GM18867 (cell line): ENCODE results near the gene DLGAP4.

Source experiments
- ATAC-seq: cut with Tn5 transposase; IDR thresholded peaks from one replicate; pipeline ENCODE4 v1.9.1; 2021; ENCODE audit warnings: mild to moderate bottlenecking, moderate library complexity; ENCODE audit not compliant: unreplicated experiment

DLGAP4 gene

DNA sequence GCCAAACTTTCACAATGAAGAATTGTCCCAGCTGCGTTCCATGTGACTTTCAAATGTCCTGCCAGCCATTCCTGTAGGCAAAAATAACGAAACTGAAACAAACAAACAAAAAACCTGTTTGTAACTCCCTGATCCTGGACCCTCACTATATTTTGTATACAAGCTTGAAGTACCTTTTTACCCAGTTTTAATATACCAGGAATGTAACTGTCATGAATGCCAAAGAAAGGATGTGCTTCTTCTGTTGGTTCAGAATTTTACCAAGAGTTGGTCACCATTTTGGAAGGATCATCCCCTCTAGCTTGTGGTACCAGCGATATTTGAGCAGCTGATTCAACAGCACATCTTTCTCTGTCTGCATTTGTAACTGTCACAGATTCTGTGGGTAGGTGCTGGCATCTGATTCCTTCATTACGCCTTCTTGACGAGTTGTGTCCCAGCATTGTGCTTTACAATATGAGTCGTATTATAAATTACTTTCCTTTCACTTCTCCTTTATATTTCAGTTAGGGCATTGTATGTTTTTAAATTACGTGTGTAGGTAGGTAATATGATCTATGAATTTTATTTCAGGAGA lies 93.9 kb downstream of the DLGAP4 start:
- ATAC-seq, result no peak

DNA sequence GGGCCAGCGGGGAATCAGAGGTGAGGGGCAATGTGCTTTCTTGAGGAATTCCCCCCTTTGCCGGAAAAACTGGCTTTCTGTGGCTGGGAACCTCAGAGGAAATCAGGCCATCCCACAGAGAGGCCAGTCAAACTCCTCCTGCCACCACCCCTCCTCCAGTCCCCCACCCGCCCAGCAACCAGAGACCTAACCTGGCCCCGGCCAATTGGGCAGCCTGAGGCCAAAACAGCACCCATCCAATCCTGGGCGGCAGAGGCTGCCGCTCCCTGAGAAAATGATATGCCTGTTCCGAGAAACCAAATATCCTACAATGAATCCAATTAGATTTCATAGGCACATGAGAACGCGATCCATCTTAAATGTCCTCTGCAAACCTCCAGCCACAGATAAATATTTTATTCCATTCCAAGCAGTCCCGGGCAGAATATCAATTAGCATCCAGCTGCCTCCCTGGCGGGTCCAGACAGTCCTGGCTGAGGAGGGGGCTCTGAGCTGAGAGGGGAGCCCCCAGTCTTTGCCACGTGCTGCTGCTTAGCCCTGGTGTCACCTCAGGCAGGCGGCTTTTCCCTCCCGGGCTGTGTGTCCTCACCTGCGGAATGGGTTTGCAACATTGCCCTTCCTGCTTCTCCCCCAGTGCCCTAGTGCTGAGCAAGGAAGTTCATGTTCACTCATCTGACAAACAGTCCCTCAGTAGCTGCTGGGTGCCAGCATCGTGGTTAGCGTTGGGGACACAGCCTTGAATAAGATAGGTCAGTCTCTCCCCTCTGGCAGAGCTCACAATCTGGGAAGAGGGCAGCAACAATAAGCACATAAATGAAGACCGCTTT lies 95.0 kb downstream of the DLGAP4 start:
- ATAC-seq, result no peak

DNA sequence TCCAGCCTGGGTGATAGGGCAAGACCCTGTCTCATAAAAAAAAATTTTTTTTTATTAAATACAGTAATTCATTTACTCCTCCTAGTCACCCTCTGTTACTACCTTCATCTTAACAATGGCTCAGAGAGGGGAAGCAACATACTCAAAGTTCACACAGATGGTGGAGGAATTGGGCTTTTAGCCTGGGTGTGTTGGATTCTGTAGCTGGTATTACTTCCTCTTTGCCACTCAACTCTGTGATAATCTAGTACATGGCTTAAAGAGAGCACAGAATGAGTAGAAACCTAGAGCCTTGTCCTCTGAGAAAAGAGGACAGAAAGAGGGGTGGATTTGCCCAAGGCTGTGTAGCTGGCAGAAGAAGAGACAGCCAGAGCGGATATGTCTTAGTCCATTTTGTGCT lies 96.6 kb downstream of the DLGAP4 start:
- no peak for ATAC-seq

DNA sequence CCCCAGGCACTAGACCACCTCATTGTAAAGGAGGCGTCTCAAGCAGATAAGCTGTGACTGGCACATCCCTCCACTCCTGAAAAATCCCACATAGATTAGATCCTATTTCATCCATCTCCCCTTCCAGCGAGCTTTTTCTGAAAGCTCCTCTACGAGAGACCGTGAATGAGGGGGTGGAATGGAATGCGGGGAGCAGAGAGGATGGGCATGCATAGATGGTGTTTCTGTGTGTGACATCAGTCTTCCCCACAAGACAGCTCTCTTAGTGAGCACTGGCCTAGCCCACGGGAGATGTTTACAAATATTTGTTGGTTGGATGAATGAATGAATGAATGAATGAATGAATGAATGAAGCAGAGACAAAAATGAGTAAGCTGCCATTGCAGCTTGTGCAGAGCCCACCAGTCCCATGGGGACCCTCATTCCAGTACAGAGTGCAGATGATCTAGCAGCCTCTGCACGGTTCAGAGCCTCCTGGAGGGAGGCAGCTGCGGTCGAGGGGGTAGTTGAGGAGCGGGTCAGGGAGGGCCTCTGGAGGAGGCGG lies 98.4 kb downstream of the DLGAP4 start:
- ATAC-seq, result no peak

DNA sequence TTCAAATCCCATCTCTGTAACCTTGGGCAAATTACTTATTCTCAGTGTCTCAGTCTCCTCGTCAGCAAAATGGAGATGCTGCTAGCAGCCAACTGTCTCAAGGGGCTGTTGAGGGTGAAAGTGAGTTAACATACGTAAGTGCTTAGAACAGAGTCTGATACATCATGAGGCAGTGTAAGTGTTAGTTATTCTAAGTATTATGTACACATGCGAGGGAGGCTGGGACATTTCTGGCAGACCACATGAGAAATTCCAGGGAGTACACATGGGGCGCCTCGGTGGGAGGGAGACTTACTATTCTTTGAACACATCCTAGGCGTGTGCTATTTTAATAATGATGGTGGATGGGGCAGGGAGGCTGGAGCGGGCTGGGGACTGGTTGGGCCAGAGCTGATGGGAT lies 99.1 kb downstream of the DLGAP4 start:
- ATAC-seq, result no peak

DNA sequence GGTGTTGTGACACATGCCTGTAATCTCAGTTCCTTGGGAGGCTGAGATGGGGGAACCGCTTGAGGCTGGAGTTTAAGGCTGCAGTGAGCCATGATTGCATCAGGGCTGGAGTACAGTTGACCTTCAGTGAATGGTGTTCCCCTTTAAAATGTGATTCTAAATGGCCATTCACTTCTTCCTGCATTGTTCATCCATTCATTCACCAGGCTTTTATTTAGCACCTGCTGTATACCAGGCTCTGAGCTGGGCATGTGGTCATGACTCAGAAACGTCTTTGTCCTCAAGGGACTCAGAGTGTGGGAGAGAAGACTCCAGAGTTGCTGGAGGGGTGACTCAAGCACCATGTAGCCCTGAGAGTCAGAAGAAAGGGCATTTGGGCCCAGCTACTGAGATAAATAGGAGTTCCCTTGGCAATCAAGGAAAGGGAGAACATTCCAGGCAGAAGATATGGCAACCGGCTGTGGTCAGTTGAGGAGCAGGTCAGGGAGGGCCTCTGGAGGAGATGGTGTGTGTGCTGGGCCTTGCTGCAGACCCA lies 101.1 kb downstream of the DLGAP4 start:
- no peak for ATAC-seq

DNA sequence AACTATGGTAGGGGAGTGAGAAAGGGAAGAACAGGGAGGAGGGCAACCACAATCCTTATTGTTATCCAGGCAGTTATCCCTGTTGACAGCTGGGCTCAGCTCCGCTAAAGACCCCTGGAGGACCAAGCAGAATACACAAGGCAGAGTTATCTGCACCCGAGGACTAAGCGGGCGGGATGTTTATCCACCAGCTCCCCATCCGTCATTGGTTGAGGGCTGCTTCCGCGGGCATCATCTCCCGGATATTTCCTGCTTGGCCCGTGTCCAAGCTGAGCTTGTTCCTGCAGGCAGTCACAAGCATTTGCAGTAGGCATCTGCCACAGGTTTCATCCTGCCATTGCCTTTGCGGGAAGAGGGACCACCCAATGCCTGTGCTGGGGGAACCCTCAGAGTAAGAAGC lies 102.1 kb downstream of the DLGAP4 start:
- no peak for ATAC-seq

DNA sequence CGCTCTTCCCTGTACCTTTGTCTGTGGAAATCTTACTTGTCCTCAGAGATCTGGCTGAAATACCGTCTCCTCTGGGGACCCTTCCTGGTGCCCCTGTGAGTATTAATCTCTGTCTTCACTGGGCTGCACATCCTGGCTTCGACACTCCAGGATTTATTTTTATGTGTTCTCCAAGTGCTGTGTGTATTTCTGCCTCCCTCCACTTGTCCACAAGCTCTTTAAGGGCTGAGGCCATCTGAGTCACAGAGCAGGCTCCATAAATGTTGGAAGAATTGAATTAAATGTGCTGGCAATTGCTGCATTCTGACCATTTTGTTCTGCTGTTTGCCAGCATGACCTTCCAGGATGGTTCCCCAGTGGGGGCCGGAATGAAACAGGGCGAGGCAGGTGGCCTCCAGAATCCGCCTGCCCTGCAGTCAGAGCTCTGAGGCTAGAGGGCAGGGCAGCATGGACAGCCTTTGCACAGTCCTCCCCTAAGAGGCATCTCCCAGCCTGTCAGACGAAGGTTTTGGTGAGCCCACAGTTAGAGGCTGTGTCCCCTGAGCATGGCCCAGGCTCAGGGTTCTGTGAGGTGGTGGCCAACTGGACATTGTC lies 105.8 kb downstream of the DLGAP4 start:
- no peak for ATAC-seq

DNA sequence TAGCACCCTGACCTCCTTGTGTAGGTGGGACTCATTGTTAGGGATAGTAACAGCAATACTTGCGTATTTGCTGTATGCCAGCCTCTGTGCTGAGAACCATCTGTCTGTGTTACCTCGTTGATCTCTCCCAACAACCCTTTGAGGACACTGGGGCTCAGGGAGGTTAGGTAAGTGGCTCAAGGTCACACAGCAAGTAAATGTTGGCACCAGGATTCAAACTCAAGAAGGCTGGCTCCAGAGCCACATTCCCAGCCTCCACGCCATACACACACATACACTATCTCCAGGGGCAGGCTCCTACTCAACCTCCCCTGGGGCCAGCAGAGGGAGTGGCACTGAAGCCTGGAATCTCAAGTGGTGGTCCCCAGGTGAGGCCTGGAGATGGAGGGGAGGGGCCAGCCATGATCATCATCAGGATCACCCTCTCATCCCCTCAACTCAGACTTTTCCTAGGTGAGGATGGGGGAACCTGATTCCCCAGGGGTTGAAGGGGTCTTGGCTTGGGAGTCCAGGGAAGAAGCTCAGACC lies 109.4 kb downstream of the DLGAP4 start:
- no peak for ATAC-seq

DNA sequence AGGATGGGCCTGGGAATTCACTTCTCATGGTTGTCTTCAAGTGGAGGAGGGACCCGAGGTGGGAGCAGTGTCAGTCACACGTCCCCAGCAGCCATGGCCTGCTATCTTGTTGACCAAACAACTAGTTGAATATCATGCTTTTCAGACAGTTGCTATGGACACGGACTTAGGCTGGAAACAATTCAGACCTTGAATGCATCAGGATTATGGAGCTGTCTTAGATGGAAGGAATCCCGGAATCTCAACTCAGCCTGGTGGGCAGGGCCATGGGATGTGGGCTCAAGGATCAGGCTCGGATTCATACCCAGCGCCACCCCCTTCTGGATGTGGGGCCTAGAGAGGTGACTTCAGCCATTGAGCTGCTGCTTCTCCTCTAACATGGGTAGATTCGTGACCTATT lies 112.6 kb downstream of the DLGAP4 start:
- ATAC-seq, result no peak

DNA sequence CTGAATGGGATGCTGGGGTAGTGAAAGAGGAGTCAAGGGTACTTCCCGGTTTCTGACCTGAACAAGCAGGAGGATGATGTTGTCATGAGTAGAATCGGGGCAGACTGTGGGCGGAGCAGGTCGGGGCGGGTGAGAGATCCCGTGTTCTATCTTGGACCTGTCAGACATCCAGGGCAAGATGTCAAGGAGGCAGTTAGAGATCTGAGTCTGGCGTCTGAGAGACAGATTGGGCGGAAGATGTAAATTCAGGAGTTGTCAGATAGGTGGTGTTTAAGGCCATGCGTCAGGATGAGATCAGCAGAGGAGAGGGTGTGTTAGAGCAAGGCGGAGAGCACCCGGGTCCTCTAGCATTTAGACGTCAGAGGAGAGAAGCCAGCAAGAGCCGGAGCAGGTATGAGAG lies 115.5 kb downstream of the DLGAP4 start:
- ATAC-seq, result no peak

DNA sequence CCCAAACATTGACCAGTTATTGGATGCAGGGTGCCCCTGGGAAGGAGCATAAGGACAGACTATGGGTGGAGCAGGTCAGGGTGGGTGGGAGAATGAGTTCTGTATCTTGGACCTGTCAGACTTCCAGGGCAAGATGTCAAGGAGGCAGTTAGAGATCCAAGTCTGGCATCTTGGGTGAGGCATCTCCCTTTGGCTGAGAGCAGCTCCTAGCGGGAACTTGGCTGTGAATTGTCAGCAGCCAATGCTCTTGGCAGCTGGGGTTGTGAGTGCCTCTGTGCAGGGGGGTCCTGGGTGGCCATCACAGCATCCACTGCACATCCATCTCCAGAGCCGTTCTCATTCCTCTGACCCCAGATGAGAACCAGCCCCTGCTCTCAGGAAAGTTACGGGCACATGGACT lies 118.2 kb downstream of the DLGAP4 start:
- ATAC-seq, result no peak

DNA sequence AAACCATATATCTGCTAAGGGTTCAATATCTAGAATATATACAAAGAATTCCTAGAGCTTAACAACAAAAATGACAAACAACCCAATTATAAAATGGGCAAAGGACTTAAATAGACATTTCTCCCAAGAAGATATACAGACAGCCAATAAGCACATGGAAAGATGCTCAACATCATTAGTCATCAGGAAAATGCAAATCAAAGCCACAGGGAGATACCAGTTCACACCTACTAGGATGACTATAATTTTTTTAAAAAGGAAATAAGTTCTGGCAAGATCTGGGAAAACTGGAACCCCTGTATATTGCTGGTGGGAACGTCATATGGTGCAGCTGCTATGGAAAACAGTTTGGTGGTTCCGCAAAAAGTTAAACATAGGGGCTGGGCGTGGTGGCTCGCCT lies 119.0 kb downstream of the DLGAP4 start:
- ATAC-seq, result no peak

DNA sequence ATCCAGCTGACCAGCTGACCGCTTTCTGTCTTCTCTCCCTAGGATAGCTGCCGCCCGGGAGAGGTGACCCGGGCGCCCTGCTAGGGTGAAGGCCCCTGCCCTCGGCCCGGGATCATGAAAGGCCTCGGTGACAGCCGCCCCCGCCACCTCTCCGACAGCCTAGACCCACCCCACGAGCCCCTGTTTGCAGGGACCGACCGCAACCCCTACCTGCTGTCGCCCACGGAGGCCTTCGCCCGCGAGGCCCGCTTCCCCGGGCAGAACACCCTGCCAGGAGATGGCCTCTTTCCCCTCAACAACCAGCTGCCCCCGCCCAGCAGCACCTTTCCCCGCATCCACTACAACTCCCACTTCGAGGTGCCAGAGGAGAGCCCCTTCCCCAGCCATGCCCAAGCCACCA lies 125.5 kb downstream of the DLGAP4 start:
- no peak for ATAC-seq

DNA sequence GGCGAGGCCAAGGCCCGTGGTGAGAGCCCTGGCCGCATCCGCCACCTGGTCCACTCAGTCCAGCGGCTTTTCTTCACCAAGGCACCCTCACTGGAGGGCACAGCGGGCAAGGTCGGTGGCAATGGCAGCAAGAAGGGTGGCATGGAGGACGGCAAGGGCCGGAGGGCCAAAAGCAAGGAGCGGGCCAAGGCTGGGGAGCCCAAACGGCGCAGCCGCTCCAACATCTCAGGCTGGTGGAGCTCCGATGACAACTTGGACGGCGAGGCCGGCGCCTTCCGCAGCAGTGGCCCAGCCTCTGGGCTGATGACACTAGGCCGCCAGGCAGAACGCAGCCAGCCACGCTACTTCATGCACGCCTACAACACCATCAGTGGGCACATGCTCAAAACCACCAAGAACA lies 126.0 kb downstream of the DLGAP4 start:
- no peak for ATAC-seq

DNA sequence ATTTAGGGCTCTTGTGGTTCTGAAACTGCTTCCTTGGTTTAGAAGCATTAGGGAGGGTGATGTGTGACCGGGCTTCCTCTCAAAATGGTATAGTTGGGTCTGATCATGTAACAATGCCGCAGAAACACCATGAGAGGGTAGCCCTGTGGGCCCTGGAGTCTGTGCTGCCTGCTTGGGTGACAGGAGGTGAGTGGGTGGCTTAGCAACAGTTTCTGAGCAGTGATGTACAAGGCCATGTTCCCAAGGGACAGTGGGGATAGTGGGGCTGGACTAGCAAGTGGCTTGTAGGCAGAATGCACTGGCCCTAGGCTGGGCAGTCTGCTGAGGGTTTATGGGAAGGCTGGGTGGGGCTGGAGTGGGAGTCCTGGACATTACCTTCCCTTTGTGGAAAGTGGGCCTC lies 128.2 kb downstream of the DLGAP4 start:
- no peak for ATAC-seq

DNA sequence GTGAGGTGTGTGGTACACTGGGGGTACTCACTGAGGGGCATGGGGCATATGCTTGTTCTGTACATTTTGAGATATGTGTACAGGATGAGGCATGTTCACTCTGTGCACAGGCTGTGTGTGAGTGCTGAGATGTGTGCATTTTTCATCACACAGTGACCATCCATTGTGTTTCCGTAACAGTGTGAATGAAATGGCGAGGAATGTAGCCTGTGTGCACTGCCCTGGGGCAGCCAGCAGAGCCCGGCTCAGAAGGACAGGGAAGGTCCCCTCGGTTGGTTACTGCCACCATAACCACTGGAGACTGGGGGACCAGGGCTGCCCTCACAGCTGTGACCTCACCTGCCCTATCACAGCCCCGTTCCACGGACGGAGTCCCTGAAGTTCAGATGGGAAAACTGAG lies 129.0 kb downstream of the DLGAP4 start:
- ATAC-seq, result no peak

DNA sequence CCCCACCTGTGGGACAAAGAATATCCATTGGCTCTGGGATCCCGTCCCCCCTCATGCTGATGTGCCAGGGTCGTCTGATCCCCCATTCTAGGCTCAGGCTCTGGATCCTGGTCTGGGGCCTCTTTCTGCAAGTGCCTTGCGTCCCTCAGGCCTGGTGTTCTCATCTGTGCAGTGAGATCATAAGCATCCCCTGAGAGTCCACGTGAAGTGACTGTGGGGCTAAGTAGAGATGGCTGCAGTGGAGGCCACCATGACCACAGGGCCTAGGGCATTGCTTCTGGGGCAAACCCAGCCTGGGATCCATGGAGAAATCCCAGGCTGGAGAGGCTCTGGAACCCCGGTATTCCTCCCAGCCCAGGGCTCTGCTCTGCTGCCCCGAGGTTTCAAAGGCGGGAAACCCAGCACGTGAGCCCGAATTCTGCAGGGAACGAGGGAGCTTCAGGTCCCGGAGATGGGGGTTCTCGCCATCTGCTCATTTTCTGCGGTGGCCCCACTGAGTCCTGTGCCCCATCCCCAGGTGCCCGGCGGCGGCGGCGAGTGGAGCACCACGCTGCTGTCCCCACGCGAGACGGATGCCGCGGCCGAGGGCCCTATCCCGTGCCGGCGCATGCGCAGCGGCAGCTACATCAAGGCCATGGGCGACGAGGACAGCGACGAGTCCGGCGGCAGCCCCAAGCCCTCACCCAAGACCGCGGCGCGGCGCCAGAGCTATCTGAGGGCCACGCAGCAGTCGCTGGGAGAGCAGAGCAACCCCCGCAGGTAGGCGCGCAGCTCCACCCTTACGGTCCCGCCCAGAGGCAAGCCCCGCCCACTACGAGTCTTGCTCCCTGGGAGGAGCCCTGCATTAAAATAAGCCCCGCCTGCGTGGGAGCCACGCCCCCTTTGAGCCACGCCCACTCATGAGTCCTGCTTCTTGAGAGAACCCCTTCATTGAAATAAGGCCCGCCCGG lies 129.7 kb downstream of the DLGAP4 start:
- ATAC-seq, result peak; percentile 56

DNA sequence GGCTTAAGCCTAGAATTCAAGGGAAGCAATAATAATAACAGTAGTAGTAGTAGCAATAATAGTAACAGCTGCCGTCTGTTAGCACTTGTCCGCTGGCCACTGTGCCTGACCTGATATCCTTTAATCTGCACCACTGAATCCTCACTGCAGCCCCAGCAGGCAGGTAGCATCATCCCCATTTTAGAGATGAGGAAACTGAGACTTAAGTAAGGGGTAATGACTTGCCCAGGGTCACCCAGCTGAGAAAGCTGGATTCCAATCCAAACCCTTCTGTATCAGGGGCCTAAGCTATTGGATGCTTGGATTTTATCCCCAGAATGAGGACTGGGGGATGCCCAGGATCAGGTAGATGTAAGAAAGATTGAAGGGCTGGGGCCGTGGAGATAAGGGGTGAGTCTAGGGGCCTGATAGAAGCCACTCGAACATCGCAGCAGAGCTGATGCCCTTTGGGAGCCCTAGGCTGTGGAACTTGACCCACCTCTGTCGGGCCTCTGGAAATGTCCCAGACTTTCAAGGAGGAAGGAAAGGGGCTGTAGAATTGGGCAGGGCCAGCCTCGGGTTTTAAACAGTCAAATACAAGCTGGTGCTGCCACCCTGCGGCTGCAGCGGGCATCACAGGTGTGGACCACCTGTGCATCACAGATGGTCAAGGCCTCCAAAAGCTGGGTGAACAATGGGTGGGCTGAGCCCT lies 133.0 kb downstream of the DLGAP4 start:
- ATAC-seq, result no peak

DNA sequence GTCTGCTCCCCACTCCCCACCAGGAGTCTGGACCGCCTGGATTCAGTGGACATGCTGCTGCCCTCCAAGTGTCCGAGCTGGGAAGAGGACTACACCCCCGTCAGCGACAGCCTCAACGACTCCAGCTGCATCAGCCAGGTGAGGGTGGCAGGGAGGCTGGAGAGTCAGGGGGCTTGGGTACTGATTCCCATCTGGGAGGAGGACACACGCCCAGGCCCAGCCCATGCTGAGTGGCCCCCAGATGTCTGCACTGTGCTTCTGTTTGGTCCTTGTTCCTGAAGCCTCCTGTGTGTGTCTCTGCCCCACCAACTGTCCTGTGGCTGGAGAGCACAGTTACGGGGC lies 133.6 kb downstream of the DLGAP4 start:
- ATAC-seq, result no peak
